Measurements from ENCODE around the gene JAKMIP1. TPM values are rescaled to one million over a fixed set of nuclear protein-coding genes. Genes with fewer than 3 reads are reported as not detected.

The JAKMIP1 gene
- total RNA-seq, 1 experiment from 2014 or later, result not detected

DNA sequence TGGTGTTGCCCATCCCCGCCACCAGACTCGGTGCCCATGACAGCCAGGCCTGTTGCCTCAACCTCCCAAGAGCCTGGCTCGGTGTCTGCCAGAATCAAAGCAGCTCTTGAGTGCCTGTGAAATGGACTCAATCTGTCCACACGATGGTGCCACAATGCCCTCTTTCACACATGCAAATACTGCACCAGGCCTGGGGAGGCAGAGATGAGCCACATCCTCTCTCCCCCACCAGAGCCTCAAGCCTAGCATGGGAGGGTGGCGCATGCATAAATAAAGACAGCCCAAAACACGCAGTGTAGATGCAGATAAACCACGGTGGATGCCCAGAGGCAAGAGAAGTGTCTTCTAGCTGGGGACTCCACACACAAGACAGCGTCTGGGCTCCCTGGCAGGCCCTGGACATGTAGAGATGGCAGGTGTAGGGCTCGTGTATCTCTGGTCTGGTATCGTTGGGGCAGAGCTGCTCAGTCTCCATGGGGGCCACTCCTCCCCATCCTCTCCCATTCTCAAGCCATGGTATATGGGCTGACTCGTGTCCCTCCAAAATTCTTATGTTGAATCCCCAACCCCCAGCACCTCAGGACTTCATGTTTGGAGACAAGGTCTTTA lies 65.6 kb downstream of the JAKMIP1 start:
- no peaks in the 10 kb centered on the region for H3K27me3 ChIP-seq (replicated peaks; ENCODE audit: control insufficient read depth, insufficient read depth, low read length)

DNA sequence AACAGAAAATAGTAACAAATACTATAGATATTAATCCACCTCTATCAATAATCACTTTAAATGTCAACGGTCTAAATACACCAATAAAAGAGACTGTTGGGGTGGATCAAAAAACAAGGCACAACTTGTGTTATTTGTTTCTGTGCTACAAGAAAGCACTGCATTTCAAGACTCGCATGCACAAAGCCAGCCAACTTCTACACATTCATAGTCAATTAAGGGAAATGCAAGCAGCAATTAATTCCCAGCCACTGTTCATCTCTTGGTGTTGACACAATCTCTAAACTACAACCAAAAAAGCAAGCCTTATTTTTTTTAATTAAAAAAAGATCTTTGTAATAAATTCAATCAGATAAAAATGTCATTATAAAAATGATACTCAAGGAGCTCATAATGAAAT lies 67.6 kb downstream of the JAKMIP1 start:
- Mint-ChIP-seq H3K9me3 (ENCODE audit: unreplicated experiment) (no peaks in the 10 kb centered on the region), H3K27me3 (ENCODE audit: insufficient read depth, unreplicated experiment) (peaks cover 11% of the 10 kb centered on the region), H3K4me1 (ENCODE audit: low read depth, unreplicated experiment) (no peaks in the 10 kb centered on the region), H3K27ac (ENCODE audit: unreplicated experiment) (no peak overlapping the region), H3K36me3 (ENCODE audit: insufficient read depth, unreplicated experiment) (no peaks in the 10 kb centered on the region), H3K4me3 (ENCODE audit: unreplicated experiment) (no peak overlapping the region)
- no peak for DNase-seq
- H3K36me3 ChIP-seq (ENCODE audit: control insufficient read depth, insufficient read depth, low read length), result no peaks in the 10 kb centered on the region
- TF ChIP-seq, protein P1, sequence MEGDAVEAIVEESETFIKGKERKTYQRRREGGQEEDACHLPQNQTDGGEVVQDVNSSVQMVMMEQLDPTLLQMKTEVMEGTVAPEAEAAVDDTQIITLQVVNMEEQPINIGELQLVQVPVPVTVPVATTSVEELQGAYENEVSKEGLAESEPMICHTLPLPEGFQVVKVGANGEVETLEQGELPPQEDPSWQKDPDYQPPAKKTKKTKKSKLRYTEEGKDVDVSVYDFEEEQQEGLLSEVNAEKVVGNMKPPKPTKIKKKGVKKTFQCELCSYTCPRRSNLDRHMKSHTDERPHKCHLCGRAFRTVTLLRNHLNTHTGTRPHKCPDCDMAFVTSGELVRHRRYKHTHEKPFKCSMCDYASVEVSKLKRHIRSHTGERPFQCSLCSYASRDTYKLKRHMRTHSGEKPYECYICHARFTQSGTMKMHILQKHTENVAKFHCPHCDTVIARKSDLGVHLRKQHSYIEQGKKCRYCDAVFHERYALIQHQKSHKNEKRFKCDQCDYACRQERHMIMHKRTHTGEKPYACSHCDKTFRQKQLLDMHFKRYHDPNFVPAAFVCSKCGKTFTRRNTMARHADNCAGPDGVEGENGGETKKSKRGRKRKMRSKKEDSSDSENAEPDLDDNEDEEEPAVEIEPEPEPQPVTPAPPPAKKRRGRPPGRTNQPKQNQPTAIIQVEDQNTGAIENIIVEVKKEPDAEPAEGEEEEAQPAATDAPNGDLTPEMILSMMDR (IDR thresholded peaks at IDR 0.05; ENCODE audit: insufficient read depth in 1 of 2, low read depth in 1 of 2, low read length in 1 of 2, severe bottlenecking in 1 of 2, unreplicated experiment in 1 of 2), result no peak
- H3K4me1 ChIP-seq, result no peaks in the 10 kb centered on the region
- no peaks in the 10 kb centered on the region for H3K9me3 ChIP-seq
- H3K4me3 ChIP-seq (ENCODE audit: low read depth, low read length), result no peak overlapping the region
- BruUV-seq (replicated peaks), result no TSS peak
- intact Hi-C loops (cut with micrococcal nuclease; ENCODE audit: unreplicated experiment), result no loop called here
- POLR2A ChIA-PET, result no interaction called here
- H3K27me3 ChIP-seq (replicated peaks; ENCODE audit: control insufficient read depth, insufficient read depth, low read length), result no peaks in the 10 kb centered on the region
- CTCF ChIA-PET, result no interaction called here

More for the DNA sequence above, 65.6 kb downstream of the JAKMIP1 start:
- Mint-ChIP-seq H3K4me3 (ENCODE audit: unreplicated experiment) (no peak overlapping the region), H3K36me3 (ENCODE audit: insufficient read depth, unreplicated experiment) (no peaks in the 10 kb centered on the region), H3K4me1 (ENCODE audit: low read depth, unreplicated experiment) (no peaks in the 10 kb centered on the region), H3K27ac (ENCODE audit: unreplicated experiment) (no peak overlapping the region), H3K9me3 (ENCODE audit: unreplicated experiment) (no peaks in the 10 kb centered on the region), H3K27me3 (ENCODE audit: insufficient read depth, unreplicated experiment) (peaks cover 10% of the 10 kb centered on the region)
- Histone ChIP-seq H3K9me3 (no peaks in the 10 kb centered on the region), H3K4me3 (ENCODE audit: low read depth, low read length) (no peak overlapping the region), H3K36me3 (ENCODE audit: control insufficient read depth, insufficient read depth, low read length) (no peaks in the 10 kb centered on the region), H3K4me1 (no peaks in the 10 kb centered on the region)
- intact Hi-C loops (cut with micrococcal nuclease; ENCODE audit: unreplicated experiment), result no loop called here
- ChIA-PET CTCF (no interaction called here), POLR2A (no interaction called here)
- no TSS peak for BruUV-seq (replicated peaks)
- TF ChIP-seq, protein P1 (IDR thresholded peaks at IDR 0.05; ENCODE audit: insufficient read depth in 1 of 2, low read depth in 1 of 2, low read length in 1 of 2, severe bottlenecking in 1 of 2, unreplicated experiment in 1 of 2), result no peak
- no peak for DNase-seq

DNA sequence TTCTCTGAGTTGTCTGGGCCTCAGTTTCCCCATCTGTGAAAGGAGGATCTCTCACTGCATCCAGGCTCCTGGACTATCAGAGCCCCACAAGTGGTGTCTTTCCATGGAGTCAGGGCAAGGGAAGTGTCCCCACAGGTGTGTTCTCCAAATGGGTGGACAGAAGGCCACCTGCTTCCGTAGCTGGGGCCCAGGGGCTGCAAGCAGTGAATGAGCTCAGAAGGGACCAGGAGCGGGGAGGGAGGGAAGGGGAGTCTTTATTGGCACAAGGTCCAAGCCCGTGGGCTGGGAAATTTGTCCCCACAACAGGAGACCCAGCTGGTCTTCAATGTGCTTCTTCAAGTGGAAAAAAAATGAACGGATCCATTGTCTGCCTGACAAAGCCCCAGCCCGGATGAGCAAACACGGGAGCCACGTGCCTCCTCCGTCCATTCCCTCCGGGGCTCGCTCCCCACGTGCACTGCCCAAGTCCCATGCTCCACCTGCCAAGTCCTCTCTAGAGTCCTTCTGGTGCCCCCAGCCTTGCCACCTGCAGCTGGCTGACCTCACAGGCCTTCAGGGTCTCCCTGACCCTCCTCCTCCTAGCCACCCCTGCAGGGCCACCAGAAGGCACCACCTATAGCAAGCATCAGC lies 72.0 kb downstream of the JAKMIP1 start:
- H3K4me1 Mint-ChIP-seq (ENCODE audit: low read depth, unreplicated experiment), result no peaks in the 10 kb centered on the region
- TF ChIP-seq, protein P1 (IDR thresholded peaks at IDR 0.05; ENCODE audit: insufficient read depth in 1 of 2, low read depth in 1 of 2, low read length in 1 of 2, severe bottlenecking in 1 of 2, unreplicated experiment in 1 of 2), result no peak
- intact Hi-C loops (cut with micrococcal nuclease; ENCODE audit: unreplicated experiment), result no loop called here
- ChIA-PET POLR2A (no interaction called here), CTCF (no interaction called here)
- Histone ChIP-seq H3K36me3 (ENCODE audit: control insufficient read depth, insufficient read depth, low read length) (no peaks in the 10 kb centered on the region), H3K27me3 (replicated peaks; ENCODE audit: control insufficient read depth, insufficient read depth, low read length) (no peaks in the 10 kb centered on the region), H3K4me3 (ENCODE audit: low read depth, low read length) (no peak overlapping the region), H3K9me3 (no peaks in the 10 kb centered on the region), H3K4me1 (no peaks in the 10 kb centered on the region)
- peaks cover 13% of the 10 kb centered on the region for H3K27me3 Mint-ChIP-seq (ENCODE audit: insufficient read depth, unreplicated experiment)
- no peaks in the 10 kb centered on the region for H3K9me3 Mint-ChIP-seq (ENCODE audit: unreplicated experiment)
- no peaks in the 10 kb centered on the region for H3K36me3 Mint-ChIP-seq (ENCODE audit: insufficient read depth, unreplicated experiment)
- no peak for DNase-seq
- H3K27ac Mint-ChIP-seq (ENCODE audit: unreplicated experiment), result no peak overlapping the region
- BruUV-seq (replicated peaks), result no TSS peak
- H3K4me3 Mint-ChIP-seq (ENCODE audit: unreplicated experiment), result no peak overlapping the region
